HG03196 (cell line): ENCODE measurements around the gene RBMS2.
"Not testable (repeated sequence)": the region's sequence is repeated elsewhere in the genome, so short reads cannot be mapped to it uniquely, and the experiment has no call there.

Experiments
- ATAC-seq: cut with Tn5 transposase; IDR thresholded peaks from one replicate; pipeline ENCODE4 v1.9.1; 2021; ENCODE audit not compliant: unreplicated experiment

The RBMS2 gene, protein sequence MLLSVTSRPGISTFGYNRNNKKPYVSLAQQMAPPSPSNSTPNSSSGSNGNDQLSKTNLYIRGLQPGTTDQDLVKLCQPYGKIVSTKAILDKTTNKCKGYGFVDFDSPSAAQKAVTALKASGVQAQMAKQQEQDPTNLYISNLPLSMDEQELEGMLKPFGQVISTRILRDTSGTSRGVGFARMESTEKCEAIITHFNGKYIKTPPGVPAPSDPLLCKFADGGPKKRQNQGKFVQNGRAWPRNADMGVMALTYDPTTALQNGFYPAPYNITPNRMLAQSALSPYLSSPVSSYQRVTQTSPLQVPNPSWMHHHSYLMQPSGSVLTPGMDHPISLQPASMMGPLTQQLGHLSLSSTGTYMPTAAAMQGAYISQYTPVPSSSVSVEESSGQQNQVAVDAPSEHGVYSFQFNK

DNA sequence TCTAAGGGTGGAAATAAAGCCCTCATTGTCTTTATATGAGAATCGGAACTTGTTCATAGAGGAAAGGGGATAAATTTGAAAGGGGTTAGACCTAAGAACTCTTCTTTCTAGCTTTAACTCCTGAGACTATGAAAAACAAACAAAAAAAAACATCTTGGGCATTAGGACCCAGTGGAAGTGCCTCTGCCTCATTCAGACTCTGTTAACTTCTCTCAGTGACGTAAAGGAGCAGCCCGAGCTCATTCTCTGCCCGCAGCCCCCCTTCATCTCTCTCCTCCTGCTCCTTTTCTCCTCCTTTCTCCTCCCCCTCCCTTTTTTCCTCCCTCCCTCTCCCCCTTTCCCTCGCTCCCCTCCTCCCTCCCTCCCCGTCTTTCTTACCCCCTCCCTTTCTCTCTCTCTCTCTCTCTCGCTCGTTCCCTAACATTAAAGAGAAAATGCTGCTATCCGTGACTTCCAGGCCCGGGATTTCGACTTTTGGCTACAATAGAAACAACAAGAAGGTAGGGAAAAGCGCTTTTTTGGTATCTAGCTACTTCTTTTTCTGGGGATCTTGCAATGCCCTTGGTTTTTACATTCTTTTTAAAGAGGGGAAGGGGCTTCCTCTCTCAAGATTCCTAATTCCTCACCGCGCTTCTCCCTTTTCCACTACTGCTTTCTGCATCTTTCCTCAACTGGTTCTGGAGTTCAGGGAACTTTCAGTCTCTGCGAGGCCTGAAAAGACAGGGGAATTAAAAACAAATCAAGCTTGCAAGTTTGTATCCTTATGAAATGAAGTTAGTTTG lies at the start of gene RBMS2:
TSS of gene RBMS2 (plus strand) at position 231 of the 782 bp plus-strand sequence. CDS start at position 435, 204 bp downstream.
- no peak for ATAC-seq

DNA sequence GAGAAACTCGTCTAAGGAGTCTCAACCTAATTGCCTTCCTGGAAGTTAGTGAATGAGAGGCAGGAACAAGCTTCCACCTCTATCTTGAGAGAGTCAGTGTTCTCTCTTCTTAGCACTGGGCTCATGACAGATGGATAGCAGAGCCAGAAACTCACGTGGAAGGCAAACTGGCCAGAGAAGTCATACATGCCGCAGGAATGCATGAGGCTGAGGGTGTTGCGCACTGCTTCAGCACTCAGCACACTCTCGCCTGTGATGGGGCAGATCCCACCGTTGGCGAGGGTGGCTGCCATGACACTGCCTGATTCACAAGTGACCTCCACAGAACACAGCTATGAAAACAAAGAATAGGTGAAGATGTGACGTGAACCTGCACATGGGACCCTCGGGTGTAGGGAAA lies 47.2 kb upstream of the RBMS2 start:
- no peak for ATAC-seq

DNA sequence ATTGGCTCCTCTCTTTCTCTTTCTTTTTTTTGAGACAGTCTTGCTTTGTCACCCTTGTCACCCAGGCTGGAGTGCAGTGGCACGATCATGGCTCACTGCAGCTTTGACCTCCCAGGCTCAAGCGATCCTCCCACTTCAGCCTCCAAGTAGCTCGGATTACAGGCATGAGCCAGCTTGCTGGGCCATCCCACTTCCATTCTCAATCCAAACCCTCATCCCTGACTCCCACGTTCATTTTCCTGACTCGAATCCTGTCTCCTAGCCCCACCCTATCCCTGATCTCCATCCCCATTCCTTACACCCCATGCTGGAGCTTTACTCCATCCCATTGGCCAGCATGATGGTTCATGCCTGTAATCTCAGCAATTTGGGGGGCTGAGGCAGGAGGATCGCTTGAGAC lies 45.5 kb upstream of the RBMS2 start:
- ATAC-seq = no peak

DNA sequence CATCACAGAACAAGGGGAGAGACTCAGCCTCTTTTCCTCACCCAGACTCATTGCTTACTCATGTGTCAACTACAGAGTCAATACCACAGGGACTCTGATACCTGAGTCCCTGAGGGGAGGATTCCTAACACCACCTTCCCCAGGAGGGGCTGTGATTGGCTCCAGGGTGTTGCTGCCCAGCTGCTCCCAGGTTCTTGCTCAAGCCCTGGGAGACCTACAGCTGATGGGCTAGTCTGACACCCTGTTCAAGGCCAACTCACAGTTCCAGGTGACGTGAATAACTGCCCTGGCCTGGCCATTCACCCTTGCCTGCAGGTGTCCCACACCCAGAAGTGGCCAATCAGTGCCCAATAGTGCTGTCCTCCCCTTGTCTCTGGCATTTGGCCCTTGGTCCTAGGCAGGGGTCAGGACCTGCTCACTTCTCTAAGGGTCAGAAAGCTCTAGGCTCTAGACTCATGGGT lies 44.6 kb upstream of the RBMS2 start:
- ATAC-seq = no peak

DNA sequence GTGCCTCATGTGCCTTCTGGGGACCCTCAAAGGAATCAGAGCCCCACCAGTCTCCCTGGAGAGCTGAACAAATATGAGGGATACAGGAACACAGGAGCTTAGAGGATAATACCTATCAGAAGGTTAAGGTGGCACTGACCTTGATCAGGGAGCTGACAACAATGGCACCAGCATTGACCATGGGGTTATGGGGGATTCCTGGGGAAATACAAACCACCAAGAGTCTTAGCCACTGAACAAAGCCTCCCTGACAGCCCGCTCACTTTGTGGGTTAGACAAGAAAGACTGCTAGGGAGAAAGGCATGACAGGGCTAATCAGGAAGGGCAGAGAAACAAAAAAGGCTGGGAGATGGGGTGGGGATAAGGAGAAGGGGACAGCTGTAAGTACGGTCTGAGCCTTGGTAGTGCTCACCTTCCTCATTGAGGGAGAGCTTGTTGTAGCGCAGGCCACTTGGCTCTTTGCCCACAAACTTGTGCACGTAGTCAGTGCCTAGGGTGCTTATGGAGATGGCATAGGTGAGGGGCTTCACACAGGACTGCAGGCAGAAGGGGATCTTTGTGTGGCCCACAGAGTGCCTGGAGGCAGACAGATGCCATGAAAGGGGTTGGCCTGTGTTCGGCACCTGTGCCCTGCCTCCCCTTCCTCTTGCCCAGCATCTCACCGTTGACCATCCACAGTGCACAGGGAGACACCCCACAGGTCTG lies 43.9 kb upstream of the RBMS2 start:
- no peak for ATAC-seq

DNA sequence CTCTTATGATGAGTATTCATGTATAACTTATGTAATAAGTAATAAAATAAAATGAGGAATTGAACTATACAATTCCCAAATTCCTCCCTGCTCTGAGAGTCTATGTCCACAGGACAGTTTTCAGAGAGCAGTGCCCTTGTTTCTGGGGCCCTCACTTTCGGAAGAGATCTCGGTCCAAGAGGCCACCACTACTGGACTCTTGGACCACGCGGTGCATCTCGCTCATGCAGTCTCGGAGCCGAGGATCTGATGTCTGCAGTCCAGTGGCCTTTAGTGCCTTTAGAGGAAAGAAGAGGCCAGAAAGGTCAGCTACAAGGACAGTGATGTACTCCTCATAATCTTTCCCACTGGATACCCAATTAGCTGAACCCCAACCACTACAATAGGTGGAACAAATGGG lies 42.0 kb upstream of the RBMS2 start:
- no peak for ATAC-seq

DNA sequence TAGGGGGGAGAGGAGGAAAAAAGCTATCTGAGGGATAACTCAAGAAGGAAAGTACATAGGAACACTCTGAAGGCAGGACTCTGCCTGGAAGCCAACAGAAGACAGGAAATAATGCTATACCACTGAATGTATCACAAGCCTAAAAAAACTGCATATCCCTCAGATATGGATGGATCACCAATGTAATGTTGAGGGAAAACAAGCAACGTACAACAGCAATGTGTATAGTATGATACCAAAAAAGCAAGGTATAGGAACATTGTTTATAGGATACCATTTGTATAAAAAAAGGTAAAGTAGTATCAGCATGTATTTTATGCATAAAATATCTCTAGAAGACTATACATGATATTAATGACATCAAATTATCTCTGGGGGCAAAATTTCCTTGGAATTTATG lies 37.1 kb upstream of the RBMS2 start:
- ATAC-seq = no peak

DNA sequence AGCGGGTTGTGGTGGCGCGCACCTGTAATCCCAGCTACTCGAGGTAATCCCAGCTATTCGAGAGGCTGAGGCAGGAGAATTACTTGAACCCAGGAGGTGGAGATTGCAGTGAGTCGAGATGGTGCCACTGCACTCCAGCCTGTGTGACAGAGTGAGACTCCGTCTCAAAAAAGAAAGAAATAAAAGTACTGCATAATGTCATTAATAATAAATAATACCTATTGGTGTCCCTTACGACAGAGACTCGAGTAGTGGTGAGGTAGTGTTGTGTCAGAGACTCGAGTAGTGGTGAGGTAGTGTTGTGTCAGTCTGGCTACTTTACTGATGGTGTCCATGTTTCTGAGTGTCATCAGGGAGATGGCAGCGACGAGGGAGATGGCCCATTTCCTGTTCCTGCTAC lies 34.9 kb upstream of the RBMS2 start:
- no peak for ATAC-seq

DNA sequence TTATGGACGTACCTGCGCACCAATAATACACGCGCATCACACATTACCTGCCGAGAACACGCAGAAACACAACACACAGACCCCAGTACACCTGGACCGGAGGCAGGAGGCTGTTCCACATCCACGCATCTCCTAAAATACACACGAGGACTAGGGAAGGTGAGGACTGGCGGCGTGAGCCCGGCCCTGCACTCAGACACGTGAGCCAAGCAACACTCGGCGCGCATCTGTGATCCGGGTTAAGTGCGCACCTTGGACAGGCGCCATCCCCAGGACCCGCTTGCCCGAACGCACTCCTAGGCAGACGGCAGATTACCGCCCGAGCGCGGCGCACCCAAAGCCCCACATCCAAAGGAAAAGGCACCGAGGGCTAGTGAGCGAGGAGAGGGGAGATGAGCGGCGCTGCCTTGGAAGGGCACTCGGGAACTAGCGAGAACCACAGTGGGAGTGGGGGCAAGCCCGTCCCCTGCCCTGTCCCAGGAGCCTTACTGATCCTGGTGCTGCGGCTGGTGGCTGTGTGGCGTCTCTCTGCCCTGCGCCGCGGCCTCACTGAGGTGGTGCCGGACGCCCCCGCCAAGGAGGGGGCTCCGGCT lies 34.1 kb upstream of the RBMS2 start:
- peak; percentile 7 for ATAC-seq

DNA sequence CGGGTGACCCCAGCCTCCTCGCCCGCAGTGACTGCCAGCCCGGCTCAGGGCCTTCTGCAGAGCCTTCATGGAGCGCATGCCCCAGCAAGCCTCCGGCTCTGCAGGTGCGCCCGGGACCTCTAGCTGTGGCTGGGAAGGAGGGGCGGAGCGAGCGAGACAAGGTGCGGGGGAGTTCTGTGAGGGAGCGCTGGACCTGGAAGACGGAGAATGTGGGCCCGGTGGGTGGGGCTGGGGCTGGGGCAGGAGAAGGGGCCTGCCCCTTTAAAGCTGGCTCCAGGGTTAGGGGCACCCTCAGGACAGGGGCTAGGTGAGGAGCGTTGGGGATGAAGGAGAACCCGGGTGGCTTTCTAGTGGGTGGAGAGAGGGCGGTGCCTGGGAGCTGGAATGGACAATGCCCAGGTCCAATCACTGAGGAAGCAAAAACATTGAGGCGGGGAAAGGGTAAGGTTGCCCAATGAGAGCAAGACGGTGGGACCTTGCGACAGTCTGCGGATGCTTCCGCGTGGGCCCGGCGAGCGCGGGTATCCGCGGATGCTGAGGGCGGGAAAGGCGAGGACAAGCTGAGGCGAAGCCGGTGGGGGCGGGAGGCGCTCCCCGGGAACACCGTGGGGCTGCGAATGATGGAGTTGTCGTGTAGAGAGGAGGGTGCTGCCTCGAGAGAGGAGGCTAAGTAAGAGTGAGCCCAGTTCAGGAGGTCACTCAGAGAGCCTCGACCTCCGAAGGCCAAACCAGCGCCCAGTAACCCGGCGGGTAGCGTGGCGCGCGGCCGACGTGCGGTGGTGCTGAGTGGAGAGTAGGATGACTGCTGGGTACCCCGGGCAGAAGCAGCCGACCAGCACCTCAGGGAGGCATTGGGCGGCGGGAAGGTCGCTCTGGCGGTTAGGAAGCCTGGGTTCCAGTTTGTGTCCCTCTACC lies 33.3 kb upstream of the RBMS2 start, which contains the start of gene GLS2:
TSS of gene GLS2 (minus strand) at position 121 of the 915 bp plus-strand sequence. CDS start at position 78, 43 bp downstream.
- peak; percentile 89 for ATAC-seq

DNA sequence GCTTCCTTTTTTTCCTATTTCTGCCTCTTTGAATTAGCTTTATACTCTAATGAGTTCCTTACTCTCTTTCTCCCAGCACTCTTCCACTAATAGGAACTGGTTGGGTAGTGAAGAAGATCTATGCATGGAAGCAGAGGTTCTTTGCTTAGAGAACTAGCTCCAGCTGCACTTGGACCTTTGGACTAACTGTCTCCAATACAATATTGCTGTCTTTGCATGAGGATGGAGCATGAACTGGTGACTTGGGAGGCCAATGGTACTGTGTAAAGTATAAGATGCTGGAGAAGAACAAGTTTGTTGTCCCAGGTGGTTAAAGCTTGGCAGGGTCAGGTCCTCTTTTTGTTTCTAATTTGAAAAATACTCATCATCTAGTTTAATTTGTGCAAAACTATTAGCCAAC lies 31.3 kb upstream of the RBMS2 start:
- ATAC-seq = no peak

DNA sequence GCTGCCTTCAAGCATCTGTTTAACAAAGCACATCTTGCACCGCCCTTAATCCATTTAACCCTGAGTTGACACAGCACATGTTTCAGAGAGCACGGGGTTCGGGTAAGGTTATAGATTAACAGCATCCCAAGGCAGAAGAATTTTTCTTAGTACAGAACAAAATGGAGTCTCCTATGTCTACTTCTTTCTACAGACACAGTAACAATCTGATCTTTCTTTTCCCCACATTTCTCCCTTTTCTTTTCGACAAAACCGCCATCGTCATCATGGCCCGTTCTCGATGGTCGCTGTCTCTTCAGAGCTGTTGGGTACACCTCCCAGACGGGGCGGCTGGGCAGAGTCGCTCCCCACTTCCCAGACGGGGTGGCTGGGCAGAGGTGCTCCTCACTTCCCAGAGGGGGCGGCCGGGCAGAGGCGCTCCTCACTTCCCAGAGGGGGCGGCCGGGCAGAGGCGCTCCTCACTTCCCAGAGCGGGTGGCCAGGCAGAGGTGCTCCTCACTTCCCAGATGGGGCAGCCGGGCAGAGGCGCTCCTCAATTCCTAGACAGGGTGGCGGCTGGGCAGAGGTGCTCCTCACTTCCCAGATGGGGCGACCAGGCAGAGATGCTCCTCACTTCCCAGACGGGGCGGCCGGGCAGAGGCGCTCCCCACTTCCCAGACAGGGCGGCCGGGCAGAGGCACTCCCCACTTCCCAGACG lies 28.1 kb upstream of the RBMS2 start:
- not testable (repeated sequence) for ATAC-seq

DNA sequence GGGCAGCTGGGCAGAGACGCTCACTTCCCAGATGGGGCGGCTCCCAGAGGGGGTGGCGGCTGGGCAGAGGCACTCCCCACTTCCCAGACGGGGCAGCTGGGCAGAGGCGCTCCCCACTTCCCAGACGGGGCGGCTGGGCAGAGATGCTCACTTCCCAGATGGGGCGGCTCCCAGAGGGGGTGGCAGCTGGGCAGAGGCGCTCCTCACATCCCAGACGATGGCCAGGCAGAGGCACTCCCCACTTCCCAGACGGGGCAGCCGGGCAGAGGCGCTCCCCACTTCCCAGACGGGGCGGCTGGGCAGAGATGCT lies 27.6 kb upstream of the RBMS2 start:
- not testable (repeated sequence) for ATAC-seq

DNA sequence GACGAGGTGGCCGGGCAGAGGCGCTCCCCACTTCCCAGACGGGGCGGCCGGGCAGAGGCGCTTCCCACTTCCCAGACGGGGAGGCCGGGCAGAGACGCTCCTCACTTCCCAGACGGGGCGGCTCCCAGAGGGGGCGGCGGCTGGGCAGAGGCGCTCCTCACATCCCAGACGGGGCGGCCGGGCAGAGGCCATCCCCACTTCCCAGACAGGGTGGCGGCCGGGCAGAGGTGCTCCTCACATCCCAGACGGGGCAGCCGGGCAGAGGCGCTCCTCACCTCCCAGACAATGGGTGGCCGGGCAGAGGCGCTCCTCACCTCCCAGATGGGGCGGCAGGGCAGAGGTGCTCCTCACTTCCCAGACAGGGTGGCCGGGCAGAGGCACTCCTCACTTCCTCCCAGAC lies 27.1 kb upstream of the RBMS2 start:
- not testable (repeated sequence) for ATAC-seq

DNA sequence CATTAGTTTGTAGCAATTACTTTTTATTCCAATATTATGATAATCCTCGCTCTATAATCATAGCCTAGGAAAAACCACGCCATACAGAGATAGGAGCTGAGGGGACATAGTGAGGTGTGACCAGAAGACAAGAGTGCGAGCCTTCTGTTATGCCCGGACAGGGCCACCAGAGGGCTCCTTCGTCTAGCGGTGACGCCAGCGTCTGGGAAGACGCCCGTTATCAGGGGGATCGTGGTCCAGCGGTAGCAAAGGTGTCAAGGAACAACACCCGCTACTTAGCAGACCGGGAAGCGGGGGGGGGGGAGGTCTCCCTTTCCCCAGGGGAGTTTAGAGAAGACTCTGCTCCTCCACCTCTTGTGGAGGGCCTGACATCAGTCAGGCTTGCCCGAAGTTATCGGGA lies 24.9 kb upstream of the RBMS2 start:
- not testable (repeated sequence) for ATAC-seq

DNA sequence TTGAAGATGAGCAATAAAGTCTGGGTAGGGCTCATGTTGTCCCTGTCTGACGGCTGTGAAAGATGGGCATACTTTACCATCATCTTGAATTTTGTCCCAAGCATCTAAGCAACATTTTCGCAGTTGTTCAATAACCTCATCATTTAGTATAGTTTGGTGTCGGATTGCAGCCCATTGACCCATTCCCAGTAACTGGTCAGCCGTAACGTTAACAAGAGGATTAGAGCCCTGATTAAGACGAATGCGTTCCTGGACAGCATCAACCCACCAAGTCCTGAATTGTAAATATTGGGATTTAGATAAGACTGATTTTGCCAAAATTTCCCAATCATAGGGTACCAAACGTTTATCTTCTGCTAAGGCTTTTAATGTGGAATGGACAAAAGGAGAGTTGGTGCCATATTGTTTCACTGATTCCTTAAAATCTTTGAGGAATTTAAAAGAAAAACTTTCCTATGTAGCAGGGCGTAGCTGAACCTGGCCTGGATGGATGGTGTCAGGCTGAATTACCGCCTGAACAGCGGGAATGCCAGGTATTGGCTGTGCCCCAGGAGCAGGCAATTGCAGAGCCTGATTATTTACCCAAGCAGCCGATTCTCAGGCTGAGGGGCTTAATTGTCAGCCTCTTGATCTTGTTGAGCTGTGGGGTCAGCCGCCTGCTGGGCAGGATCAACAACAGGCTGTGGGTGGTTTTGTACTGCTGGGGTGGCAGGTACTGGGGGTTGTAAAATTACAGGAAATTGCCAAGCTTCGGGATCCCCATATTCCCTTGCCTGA lies 23.3 kb upstream of the RBMS2 start:
- ATAC-seq = not testable (repeated sequence)

DNA sequence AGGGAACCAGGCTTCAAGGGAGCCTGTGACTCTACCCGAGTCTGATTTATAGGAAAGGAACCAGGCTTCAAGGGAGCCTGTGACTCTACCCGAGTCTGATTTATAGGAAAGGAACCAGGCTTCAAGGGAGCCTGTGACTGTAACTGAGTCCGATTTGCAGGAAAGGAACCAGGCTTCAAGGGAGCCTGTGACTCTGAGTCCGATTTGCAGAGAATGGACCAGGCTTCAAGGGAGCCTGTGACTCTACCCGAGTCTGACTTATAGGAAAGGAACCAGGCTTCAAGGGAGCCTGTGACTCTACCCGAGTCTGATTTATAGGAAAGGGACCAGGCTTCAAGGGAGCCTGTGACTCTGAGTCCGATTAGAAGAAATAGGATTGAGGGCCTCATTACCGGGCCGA lies 22.2 kb upstream of the RBMS2 start:
- not testable (repeated sequence) for ATAC-seq

DNA sequence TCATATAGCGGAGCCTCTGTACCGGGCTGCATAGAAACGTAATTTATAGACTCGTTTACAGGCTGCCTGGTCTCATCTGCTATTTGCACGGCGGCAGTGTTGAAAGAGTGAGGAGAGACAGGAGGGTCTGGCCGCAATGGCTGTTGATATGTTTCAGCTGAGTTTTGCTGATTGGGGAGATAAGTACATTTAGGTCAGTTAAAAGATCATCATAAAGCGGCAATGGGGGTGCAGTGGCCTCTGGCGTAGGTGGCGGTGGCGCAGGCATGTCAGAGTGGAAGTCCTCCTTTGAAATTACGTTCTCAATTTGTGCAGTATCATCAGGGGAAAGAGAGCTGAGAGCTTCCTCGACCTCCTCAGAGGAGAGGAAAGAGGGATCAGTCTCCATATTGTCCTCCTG lies 21.7 kb upstream of the RBMS2 start:
- not testable (repeated sequence) for ATAC-seq

DNA sequence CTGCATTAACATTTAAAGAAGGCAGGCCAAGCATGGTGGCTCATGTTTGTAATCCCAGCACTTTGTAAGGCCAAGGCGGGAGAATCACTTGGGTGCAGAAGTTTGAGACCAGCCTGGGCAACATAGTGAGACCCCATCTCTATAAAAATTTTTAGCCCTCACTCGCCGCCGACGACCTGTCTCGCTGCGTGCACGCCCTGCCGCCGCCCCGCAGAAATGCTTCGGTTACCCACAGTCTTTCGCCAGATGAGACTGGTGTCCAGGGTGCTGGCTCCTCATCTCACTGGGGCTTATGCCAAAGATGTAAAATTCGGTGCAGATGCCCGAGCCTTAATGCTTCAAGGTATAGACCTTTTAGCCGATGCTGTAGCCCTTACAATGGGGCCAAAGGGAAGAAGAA lies 10.8 kb upstream of the RBMS2 start:
- ATAC-seq = no peak
